ENCODE data around the gene NEU4.
"Not testable (repeated sequence)": the region's sequence is repeated elsewhere in the genome, so short reads cannot be mapped to it uniquely, and the experiment has no call there.

NEU4 gene

GRCh38 chr2:241820625-241821384, 11.8 kb downstream of the NEU4 start:
- H3K9me3 Mint-ChIP-seq, result peaks cover 28% of the 10 kb centered on the region
- H3K4me3 Mint-ChIP-seq, result no peak overlapping the region
- peaks cover 5% of the 10 kb centered on the region for H3K36me3 Mint-ChIP-seq (ENCODE audit: low read depth)
- H3K27me3 Mint-ChIP-seq (ENCODE audit: low read depth, poor library complexity), result peaks cover 24% of the 10 kb centered on the region
- H3K4me1 Mint-ChIP-seq, result peaks cover 35% of the 10 kb centered on the region
- peak overlapping the region; percentile 59 for H3K27ac Mint-ChIP-seq
- TF ChIP-seq, protein P1, sequence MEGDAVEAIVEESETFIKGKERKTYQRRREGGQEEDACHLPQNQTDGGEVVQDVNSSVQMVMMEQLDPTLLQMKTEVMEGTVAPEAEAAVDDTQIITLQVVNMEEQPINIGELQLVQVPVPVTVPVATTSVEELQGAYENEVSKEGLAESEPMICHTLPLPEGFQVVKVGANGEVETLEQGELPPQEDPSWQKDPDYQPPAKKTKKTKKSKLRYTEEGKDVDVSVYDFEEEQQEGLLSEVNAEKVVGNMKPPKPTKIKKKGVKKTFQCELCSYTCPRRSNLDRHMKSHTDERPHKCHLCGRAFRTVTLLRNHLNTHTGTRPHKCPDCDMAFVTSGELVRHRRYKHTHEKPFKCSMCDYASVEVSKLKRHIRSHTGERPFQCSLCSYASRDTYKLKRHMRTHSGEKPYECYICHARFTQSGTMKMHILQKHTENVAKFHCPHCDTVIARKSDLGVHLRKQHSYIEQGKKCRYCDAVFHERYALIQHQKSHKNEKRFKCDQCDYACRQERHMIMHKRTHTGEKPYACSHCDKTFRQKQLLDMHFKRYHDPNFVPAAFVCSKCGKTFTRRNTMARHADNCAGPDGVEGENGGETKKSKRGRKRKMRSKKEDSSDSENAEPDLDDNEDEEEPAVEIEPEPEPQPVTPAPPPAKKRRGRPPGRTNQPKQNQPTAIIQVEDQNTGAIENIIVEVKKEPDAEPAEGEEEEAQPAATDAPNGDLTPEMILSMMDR (IDR thresholded peaks at IDR 0.05), result no peak
- DNase-seq, result no peak

- H3K27me3 Mint-ChIP-seq (ENCODE audit: low read depth, poor library complexity), result peaks cover 33% of the 10 kb centered on the region
- peaks cover 37% of the 10 kb centered on the region for H3K9me3 Mint-ChIP-seq
- H3K4me1 Mint-ChIP-seq, result peaks cover 35% of the 10 kb centered on the region
- H3K27ac Mint-ChIP-seq, result peak overlapping the region; percentile 59
- peaks cover 5% of the 10 kb centered on the region for H3K36me3 Mint-ChIP-seq (ENCODE audit: low read depth)
- no peak for DNase-seq
- no peak overlapping the region for H3K4me3 Mint-ChIP-seq
- TF ChIP-seq, protein P1 (IDR thresholded peaks at IDR 0.05), result no peak
These were observed 12.7 kb downstream of the NEU4 start for GRCh38 chr2:241821460-241822263.

DNA sequence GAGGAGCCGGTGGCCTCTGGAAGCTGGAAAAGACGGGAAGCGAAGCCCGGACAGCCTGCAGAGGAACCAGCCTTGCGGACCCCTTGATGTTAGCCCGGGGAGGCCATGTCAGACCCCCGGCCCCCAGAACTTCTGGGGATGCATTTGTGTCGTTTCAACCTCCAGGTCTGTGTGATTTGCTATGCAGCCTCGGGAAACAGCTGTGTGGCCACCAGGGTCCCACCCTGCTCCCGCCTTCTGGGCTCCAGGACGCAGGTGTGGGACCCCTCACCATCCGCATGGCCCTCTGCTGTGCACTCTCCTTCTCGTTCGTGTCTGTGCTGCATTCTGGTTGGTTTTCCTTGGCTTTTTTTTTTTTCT, 13.3 kb downstream of the NEU4 start:
- Mint-ChIP-seq H3K27me3 (ENCODE audit: low read depth, poor library complexity) (peaks cover 34% of the 10 kb centered on the region), H3K4me3 (no peak overlapping the region), H3K4me1 (peaks cover 35% of the 10 kb centered on the region), H3K36me3 (ENCODE audit: low read depth) (peaks cover 5% of the 10 kb centered on the region), H3K27ac (peak overlapping the region; percentile 38), H3K9me3 (peaks cover 43% of the 10 kb centered on the region)
- DNase-seq, result no peak
- TF ChIP-seq, protein P1 (IDR thresholded peaks at IDR 0.05), result no peak

- H3K36me3 Mint-ChIP-seq (ENCODE audit: low read depth); DNase-seq; H3K4me3 Mint-ChIP-seq: not testable (repeated sequence)
- peaks cover 55% of the 10 kb centered on the region for H3K9me3 Mint-ChIP-seq
- peaks cover 38% of the 10 kb centered on the region for H3K27me3 Mint-ChIP-seq (ENCODE audit: low read depth, poor library complexity)
- H3K27ac Mint-ChIP-seq, result peak overlapping the region; percentile 78
- H3K4me1 Mint-ChIP-seq, result peaks cover 29% of the 10 kb centered on the region
These were observed 14.8 kb downstream of the NEU4 start for GRCh38 chr2:241823531-241824437.

GRCh38 chr2:241827394-241827793, 18.4 kb downstream of the NEU4 start:
- H3K4me3 Mint-ChIP-seq, result no peak overlapping the region
- H3K27me3 Mint-ChIP-seq (ENCODE audit: low read depth, poor library complexity), result peaks cover 41% of the 10 kb centered on the region
- no peak overlapping the region for H3K27ac Mint-ChIP-seq
- H3K4me1 Mint-ChIP-seq, result peaks cover 14% of the 10 kb centered on the region
- TF ChIP-seq, protein P1 (IDR thresholded peaks at IDR 0.05), result no peak
- peaks cover 70% of the 10 kb centered on the region for H3K9me3 Mint-ChIP-seq
- no peak for DNase-seq
- peaks cover 5% of the 10 kb centered on the region for H3K36me3 Mint-ChIP-seq (ENCODE audit: low read depth)
